Fibroblast of skin of abdomen (primary cell): ENCODE results near the gene DEPDC1.
A peak's percentile ranks its signal among the peaks of the same experiment; 100 is the strongest.
"Not testable (repeated sequence)": the region's sequence is repeated elsewhere in the genome, so short reads cannot be mapped to it uniquely, and the experiment has no call there.

Experiments used
- DNase-seq: peaks from one replicate; pipeline ENCODE4 v3.0.0-alpha.2; 2013

The DEPDC1 gene

DNA sequence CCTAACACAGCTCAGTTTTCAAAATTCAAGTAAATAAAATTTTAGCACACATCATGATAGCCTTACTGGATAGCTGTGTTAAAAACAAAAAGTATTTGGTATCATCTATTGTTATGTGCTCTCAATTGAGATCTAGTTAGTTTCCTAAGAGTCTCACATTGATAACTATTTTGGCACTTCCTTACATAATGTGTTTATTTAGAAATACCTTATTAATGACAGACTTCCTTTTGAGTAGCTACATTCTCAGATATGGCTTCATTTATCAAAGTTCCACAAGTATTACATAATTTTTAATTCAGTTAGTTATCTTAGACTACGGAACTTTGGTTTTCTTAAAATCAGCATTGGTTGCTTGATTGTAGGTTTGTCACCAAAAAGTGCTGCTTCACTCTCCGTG is 20.3 kb downstream of the DEPDC1 start:
- DNase-seq: not testable (repeated sequence)

DNA sequence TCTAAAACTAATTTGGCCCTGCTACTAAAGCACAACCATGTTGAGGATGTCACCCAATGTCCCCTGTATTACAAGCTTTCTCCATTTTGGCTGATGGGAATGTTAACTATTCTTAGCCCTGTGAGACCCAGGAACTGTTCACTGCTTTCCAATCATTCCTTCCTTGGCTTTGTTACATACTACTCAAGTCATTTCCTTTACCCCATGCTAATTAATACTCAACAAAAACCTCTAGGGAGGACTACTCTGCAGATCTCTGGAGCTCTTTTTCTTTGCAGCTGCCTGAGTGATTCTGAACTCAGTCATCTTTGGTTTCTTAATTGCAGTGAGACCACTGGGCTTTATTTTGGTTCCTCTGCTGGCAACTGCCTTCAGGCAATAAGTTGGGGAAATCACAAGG is 23.8 kb downstream of the DEPDC1 start:
- no peak for DNase-seq

DNA sequence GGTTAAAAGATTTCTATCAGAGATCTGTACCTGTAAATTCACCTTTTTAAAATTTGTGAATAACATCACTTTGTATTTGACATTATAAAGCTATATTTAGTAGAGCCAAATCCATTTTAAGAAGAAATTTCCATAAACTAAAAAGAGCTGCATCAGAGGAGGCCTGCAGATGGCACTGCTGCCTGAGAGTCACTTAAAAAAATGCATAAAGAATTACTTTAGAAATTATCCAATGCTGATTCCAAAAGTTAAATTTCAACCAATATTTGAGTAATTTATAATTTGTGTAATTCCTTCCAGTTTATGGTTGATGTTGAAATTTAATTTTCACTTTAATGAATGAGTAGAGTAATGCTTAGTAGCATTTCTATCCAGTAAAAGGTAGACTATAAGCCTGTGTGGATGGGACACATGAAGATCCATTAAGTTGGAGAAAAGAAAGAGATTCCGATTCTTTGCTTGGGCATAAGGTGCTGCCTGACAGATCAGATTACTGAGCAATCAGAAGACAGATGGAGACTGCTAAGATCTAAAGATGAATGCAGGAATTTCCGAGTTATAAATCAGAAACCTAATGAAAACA is 26.4 kb downstream of the DEPDC1 start:
- DNase-seq: no peak

DNA sequence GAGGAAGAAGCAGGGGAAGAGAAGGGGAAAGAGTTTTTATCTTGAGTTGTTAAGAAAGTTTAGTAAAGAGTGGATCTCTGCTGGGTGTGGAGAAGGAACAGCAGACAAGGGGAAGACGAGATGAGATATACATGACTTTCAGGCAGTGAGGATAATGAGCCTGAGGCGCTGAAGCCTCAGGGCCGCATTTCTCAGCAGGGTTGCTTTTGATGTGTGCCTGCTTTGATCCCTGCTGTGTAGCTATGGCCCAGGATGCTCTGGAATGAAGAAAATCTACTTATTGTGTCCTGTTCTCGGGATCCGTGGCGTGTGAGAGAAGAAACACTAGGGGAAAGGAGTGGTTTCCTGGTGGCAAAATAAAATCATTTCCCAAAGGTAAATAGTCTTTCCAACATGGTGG is 32.0 kb downstream of the DEPDC1 start:
- no peak for DNase-seq

DNA sequence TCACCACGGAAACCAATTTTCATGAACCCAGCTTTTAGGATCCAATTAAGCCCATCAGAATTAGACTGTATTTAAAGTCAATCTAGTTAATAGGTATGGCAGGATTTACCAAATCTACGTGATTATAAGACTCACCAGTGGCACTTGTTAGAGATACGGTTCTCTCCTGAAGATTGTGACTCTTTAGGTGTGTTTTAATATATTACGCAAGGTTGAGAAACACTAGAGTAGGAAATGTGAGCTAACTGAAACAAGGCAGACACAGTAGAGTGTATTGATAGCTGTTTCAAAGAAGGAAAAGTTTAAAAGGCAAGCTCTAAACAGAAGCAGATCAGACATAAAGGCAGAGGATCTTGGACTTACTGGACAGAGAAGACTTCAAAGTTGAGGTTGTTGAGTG is 35.9 kb downstream of the DEPDC1 start:
- DNase-seq: no peak

DNA sequence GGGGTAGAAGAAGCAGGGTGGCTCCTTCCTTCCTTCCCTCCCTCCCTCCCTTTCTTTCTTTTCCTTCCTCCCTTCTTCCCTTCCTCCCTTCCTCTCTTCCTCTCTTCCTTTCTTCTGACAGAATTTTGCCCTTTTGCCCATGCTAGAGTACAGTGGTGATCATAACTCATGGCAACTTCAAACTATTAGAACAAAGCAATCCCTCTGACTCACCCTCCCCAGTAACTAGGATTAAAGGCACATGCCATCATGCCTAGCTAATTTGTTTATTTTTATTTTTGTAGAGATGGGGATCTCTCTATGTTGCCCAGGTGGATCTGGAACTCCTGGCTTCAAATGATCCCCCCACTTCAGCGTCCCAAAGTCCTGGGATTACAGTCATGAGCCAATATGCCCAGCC is 37.1 kb downstream of the DEPDC1 start:
- DNase-seq: peak; percentile 7

DNA sequence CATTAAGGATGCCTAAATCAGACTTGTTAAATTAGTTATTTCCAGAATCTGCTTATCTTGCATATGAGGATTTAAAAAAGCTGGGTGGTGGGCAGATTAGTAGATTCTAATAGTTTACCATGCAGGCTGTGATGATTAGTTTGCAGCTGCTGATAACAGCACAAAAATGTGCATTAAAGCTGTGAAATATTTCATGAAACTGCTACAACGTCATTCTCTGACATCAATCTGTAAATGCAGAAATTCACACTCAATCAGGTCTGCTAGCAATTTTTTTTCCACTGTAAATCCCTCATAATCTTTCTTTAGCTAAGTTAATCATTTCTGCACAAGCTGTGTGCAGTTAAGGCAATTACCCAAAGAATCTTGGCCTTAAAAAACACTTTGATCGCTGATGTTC is 37.8 kb downstream of the DEPDC1 start:
- DNase-seq: no peak

DNA sequence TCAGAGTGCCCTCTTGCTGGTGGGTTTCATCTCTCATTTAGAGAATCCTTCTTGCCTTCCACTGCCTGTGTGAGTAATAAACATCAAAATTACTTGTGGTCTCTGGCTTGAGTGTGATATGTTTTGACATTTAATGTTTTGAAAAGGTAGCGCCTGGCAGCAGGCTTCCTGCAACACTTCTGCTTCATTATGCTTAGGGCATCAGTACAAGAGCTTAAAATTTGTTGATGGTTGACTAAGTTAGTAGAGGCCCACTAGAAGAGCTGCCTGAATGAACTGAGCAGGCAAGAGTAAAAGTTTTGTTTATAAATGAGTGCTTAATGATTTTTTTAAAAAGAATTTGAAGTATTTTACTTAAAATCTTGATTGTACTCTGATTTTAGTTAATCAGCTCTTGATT is 40.7 kb downstream of the DEPDC1 start:
- DNase-seq: no peak

DNA sequence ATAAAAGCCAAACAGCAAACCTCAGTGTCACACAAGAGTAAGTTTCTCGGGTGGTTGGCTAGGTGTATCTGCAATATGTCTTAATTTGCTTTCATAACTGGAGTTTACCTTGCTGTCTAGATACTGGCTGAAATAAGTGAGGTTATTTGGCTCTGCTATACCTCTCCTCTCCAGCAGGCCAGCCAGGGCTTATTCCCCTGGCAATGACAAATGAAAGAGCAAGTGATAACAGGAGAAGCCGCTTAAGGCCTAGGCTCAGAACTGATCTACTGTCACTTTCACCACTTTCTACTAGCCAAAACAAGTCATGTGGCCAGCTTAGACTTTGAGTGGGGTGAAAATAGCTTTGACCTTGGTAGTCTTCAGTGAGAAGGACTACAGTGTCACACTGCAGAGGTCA is 42.3 kb downstream of the DEPDC1 start:
- no peak for DNase-seq

DNA sequence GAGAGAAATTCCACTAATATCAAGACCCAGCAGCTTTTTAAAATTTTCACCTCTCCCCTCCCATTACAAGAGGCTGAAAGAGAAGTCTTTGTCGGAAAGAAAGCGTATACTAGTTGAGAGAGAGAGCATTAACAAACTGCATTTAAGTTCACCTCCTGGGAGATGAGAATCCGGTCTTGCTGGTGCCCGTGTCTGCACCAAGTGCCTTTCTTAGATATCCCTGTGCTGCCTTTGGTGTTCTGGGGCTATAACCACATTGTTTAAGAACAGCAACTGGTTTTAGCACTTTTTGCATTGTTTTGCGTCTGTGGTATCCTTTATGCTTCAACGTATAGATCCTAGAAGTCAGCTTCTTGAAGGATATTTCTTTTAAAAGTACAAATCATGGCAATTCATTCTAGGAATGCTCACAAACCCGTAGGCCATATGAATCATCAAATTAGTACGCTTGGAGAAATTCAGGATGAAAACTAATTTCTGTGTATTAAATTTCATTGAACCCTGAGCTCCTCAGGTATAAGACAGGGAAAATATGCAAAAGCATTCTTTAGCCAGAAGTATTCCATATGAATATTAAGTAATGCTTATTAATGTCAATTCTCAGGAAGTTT is 43.7 kb downstream of the DEPDC1 start:
- no peak for DNase-seq

DNA sequence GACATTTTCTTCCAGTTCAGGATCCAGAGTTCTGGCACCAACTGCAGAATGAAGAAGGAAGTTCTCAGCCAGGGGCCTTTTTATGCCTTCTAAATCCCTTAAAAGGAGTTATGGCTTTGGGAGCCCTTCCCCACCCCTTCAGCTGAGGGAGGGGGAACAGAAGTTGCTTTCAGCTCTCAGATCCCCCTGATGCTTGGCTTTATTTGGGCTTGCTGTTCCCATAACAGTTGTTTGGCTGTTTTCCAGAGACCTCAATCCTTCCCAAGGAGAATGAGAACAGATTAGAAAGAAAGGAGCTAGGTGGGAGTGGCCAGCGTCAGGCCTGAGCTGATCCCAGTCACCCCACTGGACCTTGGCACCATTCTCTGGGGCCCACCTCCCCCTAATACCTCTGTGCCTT is 47.0 kb downstream of the DEPDC1 start, which contains the start of gene RPE65:
RPE65 (minus strand) TSS at position 54 of the 400 bp plus-strand sequence; CDS start at position 5, 49 bp downstream.
- DNase-seq: peak; percentile 11

DNA sequence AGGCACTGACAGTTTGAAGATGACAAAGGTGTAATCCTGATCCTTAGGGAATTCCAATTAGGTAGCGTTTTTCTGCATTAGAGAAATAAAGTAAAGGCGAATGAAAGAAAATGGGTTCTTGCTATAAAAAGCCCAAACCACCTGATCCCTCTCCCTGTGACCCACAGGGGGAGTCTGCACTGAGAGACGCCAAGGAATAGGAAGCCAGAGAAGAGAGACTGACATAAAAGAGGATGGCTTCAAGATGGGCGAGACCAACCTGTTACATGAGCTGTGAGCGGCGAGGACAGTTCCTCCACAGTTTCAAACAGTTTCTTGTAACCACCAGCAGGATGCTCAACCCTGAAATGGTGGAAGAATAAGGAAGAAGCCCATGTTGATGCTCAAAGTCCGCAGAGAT is 48.5 kb downstream of the DEPDC1 start:
- no peak for DNase-seq

DNA sequence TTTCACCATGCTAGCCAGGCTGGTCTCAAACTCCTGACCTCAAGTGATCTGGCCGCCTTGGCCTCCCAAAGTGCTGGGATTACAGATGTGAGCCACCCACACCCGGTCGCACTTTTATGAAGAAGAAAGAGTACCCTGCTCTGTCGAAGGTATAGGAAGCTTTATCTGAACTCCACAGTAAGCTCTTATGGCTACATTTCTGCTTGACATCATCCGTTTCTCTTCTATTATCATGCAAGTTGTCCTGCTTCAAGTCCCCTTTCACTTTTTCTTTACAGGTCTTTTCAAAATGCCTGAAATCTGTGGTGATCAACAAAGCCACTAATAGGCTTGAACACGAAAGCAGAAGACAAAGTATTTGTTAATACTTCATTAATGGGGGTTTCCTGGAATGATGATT is 51.2 kb downstream of the DEPDC1 start:
- no peak for DNase-seq

DNA sequence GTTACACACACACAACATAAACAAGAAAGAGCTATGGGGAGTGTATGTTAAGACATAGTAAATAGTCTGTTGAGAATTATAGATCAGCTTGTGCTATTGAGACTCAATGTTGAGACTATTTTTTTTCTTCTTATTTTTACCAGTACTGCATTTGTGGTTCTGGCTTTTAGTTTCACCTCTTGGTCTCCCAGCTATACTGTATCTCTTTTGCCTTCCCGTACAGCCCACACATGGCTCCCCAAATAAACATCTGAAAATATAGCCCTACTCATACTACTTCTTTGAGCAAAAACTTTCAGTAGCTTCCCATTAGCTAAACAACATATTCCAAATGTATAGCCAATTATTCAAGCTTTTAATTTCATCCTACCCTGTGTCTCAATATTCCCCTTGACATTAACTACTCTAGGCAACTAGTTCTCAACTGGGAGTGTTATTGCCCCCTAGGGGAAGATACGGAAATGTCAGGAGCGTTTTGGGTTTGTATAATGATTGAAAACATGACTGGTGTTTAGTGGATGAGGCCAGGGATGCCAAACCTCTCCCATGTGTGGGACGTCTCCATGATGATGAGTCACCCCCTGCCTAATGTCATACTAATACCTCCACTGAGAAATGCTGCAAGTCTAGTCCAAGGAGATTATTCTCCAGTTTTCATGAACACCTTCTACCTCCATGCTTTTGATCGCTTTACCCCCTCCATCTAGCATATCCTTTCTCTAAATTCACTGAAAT is 53.9 kb downstream of the DEPDC1 start:
- DNase-seq: peak; percentile 65

DNA sequence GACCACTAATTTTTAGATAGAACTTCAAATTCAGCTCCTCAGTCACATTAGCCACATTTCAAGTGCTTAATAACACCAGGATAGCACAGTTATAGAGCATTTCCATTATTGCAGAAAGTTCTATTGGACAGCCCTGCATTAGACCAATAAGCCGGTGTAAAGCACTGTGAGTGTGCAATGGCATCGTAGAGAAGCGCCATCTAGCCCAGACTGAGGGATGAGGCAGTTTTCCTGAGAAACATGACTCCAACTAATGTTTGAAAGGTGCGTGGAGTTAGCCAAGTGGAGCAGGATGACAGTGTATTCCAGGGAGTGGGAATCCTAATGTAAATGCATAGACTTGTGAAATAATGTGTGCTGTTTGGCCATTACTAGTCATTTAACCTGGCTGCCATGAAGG is 54.9 kb downstream of the DEPDC1 start:
- DNase-seq: no peak

DNA sequence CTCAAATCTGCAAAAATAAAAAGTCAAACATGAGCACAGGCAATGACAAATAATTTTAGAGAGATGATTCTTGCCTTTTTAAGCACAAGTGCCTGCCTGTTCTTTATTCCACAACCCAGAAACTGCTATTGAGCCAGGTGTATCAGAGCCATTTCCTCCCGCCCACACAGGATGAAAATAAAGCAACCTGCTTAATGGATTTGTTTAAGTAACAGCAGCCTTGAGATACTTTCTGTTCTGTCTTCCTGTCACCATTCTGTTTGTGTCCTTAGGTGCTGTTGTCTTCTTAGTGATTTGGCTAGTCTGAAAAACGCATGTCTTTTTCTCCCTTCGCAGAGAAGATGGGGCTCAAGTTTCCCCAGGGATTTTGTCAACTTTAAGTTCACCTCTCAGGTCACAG is 58.6 kb downstream of the DEPDC1 start:
- DNase-seq: no peak

DNA sequence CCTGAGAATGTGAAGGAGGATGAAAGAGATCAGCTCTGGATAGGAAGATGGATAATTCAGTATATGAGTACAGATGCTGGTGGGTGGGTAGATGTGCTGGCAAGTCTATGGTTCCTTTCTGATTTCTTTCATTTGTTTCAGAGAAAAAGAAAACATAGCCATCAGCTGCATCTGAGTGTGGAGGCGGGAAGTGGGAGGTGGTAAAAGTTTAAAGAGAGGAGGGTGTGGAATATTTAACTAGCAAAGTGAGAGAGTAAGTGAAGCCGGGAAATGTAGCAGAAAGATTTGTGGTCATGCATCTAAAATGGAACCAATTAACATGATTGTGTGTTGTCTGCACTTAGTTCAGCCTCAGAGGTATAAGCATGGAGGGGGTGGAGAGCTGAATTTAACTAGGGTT is 63.5 kb downstream of the DEPDC1 start:
- DNase-seq: no peak

DNA sequence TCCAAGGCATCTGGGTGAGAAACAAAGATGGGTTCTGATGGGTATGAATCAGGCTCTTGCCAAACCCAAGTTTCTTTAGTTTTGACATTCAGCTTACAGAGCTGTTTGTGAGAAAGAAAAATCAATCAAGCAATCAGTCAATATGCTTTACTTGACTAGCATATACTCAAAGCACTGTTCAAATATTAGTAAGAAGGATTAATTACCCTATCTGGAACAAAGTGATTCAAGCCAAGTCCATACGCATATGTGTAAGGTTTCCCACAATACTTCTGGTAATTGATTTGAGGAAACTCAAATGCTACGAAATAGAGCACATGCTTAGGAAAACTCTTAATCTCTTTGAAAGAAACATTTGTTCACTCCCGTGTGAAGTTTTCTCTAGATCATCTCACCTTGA is 65.8 kb downstream of the DEPDC1 start:
- DNase-seq: no peak

DNA sequence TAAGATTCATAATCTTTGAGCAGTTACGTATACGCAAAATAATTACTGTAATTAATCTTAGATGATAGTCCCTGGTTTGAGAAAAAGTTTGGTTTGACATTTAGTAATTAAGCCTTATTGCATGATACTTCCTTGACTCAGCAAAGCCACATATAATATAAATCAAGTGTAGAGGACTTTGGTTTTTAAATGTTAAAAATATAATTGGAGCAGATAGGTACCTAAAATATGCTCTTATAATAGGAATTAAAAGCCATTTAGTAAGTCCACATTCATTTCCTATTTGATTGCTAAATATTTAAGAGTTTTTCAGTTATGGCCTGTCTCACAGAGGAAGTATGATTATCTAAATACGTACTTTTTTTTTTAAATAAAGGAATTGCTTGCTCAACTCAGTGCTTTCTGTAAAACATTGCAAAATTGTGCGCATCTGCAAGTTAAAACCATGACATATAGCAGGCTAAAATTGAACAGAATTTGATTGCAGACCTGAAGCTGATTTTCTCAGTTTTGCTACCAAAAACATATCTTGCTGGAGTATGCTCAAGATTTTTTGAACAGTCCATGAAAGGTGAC is 67.6 kb downstream of the DEPDC1 start:
- DNase-seq: peak; percentile 4

DNA sequence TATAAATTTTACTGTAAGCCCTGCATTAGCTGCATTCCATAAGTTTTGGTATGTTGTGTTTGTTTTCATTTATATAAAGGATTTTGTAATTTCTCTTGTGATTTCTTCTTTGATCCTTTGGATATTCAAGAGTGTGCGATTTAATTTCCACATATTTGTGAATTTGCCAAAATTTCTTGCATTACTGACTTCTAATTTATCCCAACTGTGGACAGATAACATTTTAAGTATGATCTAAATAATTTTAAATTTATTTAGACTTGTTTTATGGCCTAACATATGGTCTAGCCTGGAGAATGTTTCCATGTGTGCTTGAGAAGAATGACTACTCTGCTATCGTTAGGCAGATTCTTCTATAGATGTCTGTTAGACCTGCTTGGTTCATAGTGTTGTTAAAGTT is 70.3 kb downstream of the DEPDC1 start:
- peak; percentile 53 for DNase-seq
